ENCODE data around the gene SLC4A1. TPM values are rescaled to one million over a fixed set of nuclear protein-coding genes. Genes with fewer than 3 reads are reported as not detected.
"Not testable (repeated sequence)": the region's sequence is repeated elsewhere in the genome, so short reads cannot be mapped to it uniquely, and the experiment has no call there.

SLC4A1 gene
- total RNA-seq, 1 donor from 2014 or later, result not detected

DNA sequence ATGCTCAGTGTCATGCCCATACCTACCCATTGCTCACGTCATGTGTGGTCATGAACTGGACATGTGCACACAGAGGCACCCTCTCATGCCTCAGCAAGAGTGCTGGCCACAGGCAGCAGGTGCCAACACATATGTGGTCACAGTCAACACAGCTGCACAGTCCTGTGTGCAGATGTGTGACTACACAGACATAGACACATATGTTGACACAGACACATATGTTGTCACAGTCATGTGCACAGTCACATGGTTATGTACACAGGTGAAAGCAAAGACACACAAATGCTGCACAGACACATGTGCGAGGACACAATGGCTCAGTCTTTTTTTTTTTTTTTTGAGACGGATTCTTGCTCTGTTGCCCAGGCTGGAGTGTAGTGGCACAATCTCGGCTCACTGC is 11.3 kb downstream of the SLC4A1 start:
- DNase-seq, result no peak

DNA sequence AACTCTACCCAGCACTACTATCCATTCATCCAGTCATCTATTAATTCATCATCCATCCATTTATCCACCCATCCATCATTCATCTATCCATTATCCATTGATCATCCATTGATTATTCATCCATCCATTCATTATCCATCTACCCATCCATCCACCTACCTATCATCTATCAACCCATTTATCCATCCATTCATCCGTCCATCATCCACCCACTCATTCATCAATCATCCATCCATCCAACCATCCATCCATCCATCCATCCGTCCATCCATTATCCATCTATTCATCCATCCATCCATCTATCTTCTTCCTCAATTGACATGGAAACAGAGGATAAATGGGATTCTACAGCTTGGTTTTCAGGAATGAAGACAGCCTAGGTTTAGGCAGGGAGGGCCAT is 12.0 kb downstream of the SLC4A1 start:
- DNase-seq, result no peak

DNA sequence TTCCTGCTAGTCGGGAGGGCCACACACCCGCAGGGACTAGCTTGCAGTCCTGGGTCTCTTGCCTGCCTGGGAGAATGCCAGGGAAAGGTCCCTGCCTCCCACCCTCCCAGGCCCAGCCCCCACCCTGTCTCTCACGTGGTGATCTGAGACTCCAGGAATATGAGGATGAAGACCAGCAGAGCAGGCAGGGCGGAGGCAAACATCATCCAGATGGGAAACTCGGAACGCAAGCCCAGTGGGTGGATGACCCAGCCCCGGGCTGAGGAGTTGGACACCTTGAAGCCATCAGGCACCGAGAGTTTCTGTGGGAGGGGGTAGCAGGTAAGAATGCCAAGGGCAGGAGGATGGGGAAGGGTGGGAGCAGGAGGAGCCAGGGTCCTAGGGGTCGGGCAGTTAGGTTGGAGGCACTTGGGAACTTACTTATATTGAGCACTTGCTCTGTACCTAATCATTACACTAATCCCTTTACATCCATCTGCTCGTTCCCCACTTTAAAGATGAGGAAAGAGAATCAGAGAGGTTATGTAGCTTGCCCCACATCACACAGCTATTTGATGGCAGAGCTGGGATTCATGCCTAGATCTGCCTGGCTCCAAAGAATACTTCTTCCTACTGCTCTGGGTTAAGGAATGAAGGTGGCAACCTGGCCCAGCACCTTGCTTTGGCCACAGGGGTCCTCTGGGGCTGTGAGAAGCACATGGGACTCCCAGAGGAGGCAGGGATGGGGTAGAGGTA is 13.4 kb downstream of the SLC4A1 start:
- DNase-seq, result no peak

DNA sequence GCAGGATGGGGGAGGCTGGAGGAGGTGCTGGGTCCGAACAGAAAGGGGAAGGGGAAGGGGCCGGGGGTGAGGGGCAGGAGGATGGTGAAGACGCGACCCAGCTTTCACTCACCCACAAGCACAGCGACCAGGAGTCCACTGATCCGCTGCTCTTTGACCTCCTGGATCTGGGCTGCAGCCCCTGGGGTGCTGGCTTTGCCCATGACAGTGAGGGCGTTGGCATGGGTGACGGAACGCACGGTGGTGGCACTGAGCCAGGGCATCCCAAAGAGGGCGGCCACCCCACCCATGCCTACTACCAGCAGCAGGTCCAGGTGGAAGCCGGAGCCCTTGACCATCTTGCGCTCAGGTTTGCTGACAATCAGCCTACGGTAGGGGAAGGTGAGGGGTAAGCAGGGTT is 14.9 kb downstream of the SLC4A1 start:
- no peak for DNase-seq

DNA sequence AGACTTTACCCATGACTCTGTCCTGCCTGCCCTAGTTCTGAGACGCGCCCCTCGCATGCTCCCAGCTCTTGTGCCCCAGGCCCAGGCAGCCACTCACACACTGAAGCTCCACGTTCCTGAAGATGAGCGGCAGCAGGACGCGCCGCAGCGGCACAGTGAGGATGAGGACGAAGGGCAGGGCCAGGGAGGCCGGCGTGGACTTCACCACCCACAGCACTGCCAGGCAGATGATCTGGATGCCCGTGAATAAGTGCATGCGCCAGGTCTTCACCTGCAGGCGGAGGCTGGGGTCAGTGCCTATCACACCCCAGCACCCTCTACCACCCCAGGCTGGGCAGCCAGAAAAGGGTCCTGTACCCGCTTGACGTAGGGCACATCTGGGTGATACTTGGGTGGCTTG is 16.9 kb downstream of the SLC4A1 start:
- DNase-seq, result no peak

DNA sequence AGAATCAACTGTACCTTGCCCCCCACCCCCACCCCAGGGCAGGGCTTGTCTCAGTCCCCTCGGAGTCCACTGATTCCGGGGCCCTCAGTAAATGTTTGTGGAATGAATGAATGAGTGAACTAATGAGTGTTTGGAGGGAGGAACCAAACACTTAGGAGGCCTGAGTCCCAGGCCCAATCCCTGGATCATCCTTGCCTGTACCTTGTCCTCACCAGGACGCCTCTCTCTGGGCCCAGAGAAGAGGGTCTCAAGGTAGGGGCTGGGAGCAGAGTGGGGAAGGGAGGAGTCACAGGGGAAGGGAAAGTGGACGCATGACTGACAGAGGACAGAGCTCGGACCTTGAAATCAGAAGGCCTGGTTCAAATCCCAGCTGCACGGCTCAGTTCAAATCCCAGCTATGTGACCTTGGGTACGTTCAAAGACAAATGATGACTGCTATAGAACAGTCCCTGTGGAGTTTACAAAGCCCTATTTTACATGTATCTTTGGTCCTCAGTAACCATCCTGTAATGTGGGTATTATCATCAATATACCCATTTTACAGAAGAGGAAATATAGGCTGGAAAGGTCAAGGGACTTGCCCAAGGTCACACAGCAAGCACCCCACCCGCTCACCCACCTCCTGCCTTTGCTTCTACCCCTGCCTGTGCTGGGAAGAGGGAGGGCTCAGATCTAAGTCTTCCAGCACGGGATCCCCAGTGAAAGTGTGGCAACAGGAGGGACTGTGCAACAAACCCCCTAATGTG is 18.3 kb downstream of the SLC4A1 start:
- no peak for DNase-seq

DNA sequence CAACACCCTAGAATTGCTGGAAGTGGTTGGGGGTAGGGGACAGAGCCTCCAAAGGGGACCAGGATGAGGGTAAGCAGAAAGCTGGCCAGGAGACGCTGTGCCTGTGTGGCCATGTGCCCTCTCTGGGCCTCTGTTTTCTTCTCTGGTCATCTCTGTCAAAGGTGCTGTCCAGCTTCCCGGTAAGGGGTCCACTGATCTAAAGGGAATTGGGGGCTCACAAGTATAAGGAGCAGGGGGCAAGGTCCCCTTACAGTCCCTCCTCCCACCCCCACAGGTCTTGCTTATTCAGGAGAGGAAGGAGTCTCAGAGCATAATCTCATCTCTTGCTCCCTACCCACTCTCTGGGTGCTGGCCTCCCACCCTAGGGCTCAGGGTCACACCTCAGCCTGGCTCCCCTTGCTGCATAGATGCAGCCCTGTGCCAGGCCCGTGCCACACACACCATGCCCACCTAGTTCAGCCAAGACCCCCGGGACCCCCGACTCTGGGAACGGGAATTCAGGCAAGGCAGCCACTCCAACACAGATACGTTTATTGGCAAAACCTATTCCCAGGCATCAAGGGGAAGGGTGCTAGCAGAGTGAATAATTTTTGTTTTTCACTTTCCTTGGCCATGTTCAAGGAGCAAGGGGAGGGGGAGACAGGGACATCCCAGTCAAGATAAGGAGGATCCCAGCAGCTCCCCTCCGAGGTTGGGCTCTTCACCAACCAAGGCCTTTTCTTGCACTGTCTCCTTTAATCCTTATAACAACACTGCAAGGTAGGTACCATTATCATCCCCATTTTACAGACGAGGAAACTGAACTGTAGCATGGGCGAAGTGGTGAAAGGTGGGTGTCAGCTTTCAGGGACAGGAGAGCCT is 19.8 kb downstream of the SLC4A1 start:
- no peak for DNase-seq

DNA sequence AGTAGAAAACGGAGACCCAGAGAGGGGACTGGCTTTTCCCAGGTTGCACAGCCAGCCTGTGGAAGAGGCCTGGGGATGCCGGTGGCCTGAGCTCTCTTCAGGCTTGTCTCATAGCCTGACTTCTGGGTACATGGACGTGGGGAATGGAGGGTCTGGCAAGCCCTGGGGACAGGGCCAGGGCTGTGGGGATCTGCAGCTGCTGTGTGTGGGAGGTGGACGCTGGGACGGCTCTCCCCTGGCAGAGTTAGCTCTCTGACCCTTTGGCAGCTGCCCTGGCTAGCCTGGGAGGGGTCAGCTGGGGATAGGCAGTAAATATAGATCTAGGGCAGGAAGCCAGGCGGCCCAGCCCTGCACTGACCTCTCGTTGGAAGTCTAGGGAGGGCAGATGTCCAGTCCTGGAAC is 20.5 kb downstream of the SLC4A1 start:
- DNase-seq, result no peak

DNA sequence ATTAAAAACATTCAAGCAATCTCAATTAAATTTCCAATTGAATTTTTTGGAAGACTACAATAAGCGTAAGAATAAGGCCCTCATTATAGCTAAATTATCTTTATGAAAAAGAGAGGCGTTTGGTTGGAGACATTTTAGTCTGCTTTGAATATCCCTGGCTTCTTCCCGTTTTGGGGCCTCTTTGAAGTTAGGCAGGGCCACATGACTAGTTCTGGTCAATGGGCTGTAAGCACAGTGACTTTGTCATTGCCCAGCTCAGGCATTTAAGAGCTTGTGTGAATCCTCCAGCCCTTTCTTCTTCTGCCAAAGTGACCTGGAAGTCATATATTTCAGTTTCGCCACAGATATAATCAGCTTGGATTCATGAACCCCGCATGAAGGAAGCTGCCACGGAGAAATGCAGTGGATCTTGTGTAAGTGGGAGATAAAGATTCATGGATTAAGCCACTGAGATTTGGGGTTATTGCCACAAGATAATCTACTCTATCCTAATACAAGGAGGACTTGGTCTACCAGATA is 26.8 kb downstream of the SLC4A1 start:
- DNase-seq, result no peak

DNA sequence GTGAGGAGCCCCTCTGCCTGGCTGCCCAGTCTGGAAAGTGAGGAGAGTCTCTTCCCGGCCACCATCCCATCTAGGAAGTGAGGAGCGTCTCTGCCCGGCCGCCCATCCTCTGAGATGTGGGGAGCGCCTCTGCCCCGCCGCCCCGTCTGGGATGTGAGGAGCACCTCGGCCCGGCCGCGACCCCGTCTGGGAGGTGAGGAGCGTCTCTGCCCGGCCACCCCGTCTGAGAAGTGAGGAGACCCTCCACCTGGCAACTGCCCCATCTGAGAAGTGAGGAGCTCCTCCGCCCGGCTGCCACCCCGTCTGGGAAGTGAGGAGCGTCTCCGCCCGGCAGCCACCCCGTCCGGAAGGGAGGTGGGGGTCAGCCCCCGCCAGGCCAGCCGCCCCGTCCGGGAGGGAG is 30.0 kb downstream of the SLC4A1 start:
- DNase-seq, result not testable (repeated sequence)

DNA sequence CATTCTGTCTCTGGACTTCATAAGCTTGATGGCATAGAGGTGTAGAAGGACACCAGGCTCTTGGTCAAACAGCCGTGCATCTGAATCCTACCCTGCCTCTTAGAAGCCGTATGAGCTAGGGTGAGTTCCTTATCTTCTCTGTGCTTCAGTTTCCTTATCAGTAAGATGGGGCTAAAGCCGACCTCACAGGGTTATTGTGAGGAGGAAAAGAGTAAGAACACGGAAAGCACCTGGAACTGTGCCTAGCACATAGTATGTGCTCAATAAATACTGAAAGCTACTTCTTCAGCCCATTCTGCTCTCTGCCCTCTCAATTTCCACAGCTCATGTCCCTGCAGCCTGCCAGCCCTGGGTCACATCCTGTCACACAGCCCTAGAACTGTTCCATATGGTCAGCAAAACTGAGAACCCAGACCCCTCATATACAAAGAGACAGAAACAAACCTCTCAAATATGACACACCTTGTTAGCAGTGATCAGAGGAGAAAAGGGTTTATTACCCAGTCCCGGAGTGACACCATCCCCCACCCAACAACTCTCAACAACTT is 31.4 kb downstream of the SLC4A1 start:
- no peak for DNase-seq

DNA sequence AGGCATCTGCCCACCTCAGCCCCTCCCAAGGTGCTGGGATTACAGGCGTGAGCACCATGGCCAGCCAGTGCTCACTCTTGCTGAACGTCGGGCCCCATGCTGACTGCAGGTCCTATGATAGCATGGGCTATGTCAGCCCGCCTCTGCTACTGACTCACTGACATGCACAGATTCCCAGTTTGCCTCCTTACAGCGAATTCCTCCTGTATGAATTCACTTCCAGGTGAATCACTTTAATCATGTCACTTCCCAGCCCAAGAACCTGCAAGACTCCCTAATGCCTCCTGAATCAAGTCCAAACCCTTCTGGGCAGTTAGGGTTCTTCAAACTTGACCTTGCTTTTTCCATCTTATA is 32.4 kb downstream of the SLC4A1 start:
- peak; percentile 60 for DNase-seq

DNA sequence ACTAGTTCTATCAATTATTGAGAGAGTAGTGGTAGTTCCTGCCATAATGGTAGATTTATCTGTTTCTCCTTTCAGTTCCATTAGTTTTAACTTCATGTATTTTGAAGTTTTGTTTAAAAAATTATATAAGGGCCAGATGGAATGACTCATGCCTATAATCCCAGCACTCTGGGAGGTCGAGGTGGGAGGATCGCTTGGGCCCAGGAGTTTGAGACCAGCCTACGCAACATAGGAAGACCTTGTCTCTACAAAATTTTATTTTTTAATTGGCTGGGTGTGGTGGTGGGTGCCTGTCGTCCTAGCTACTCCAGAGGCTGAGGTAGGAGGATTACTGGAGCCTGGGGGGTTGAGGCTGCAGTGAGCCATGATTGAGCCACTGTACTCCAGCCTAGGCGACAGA is 34.4 kb downstream of the SLC4A1 start:
- DNase-seq, result no peak

DNA sequence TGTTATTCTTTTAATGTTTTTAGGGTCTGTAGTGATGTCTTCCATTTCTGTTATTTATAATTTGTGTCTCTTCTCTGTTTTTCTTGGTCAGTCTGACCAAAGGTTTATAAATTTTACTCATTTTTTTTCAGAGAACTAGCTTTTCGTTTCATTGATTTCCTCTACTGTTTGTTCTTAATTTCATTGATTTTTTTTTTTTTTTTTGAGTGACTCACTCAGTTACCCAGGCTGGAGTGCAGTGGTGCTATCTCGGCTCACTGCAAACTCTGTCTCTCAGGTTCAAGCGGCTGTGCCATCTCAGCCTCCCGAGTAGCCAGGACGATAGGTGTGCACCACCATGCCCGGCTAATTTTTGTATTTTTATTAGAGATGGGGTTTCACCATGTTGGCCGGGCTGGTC is 35.9 kb downstream of the SLC4A1 start:
- DNase-seq, result no peak

DNA sequence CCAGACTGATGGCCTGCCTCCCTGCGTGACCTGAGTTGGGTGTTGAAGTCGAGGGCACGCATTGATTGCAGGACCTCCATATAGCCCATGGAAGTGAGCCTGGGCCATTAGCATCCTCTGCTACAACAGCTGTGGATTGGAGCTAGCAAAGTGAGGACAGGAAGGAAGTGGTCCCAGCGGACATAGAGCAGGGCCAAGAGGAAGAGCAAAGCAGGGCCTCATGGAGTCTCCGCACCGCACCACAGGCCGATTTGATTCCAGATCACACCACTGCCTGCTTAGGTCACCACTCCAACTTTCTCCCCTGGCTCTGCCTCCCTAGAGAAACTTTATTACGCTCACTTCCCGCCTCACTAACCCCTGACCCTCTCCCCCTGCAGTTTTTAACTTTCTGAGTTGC is 37.8 kb downstream of the SLC4A1 start:
- no peak for DNase-seq

DNA sequence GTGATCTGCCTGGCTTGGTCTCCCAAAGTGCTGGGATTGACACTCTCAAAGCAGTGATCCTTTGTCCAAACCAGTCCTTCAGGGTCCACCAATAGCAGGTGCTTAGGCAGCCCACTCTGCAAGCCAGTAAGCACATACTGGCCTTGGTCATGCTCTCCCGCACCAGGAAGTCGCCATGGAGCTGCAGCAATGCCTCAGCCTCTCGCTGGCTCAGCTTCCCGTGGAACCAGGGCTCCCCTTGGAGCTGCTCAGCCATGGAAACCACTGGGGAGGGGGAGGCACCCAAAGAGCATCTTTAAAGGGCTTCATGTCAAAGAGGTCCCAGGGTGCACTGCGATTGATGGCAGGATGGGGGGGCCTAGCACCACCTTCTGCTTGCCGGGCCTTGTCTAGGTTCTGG is 38.8 kb downstream of the SLC4A1 start:
- no peak for DNase-seq

DNA sequence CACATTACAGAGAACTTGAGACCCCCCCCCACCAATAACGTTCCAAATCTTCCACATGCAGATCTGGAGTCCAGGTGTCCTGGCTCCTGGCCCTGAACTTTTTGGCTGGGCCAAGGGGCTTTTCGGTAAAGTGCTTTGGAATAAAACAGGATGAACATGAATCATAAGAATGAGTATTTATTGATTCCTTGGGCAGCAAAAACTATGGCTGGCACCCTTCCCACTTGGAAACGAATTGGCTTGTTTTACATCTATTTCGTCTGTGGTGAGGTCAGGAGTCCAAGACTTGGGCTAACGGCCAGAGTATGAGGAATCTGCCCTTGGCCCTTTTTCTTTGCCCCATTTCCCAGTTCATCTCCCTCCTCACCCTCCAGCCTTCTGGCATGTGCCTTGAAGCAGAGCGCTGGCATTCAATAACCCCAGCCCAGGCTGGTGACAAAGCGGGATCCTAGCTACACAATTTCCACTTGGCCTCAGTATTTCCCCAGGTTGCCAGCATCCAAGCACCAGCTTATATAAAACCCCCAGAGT is 44.3 kb downstream of the SLC4A1 start:
- peak; percentile 92 for DNase-seq

DNA sequence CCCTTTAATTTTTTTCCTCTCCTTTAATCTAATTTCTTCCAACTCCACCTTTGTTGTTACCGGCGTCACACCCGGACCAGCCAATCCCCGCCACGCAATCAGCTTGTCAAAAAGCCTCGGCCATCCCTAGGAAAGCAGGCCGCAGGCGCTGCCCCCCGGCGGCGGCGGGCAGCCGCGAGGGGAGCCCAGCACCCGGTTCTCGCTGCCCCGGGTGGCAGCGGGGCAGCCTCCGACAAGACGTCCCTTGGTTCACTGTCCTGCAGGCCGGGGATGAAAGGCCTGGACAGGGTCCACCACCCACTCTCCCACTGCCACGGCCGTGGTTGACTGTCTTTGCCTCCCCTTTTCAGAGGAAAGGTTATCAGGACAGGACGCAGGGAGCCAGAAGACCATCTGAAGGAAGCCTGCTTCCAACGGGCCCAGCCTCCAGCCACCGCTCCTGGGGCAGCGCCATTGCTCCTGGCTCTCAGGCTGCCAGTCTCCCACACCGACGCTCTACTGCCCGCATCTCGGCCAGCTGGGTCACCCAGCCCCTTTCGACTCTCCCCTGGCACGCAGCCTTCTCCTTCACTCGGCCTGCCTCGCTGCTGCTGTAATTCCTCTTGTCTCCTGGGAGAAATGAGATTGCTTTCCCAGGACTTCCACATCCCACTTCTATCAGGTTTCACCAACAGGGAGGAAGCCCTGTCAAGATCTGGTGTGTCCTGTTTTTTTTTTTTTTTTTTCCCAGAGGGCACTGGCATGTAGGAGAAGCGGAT is 45.6 kb downstream of the SLC4A1 start:
- peak; percentile 74 for DNase-seq

DNA sequence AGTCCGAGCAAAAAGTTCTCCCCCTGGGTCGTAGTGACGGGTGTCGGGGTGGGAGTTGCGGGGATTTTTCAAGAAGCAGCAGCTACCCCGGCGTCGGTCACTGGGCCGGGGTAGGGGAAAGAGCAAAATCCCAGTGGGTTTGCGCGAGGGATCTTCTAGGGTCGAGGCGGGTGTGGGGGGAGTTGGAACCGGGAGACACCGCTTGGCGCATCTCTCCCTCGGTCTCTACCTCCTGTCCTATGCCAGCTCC is 46.1 kb downstream of the SLC4A1 start:
- DNase-seq, result no peak

DNA sequence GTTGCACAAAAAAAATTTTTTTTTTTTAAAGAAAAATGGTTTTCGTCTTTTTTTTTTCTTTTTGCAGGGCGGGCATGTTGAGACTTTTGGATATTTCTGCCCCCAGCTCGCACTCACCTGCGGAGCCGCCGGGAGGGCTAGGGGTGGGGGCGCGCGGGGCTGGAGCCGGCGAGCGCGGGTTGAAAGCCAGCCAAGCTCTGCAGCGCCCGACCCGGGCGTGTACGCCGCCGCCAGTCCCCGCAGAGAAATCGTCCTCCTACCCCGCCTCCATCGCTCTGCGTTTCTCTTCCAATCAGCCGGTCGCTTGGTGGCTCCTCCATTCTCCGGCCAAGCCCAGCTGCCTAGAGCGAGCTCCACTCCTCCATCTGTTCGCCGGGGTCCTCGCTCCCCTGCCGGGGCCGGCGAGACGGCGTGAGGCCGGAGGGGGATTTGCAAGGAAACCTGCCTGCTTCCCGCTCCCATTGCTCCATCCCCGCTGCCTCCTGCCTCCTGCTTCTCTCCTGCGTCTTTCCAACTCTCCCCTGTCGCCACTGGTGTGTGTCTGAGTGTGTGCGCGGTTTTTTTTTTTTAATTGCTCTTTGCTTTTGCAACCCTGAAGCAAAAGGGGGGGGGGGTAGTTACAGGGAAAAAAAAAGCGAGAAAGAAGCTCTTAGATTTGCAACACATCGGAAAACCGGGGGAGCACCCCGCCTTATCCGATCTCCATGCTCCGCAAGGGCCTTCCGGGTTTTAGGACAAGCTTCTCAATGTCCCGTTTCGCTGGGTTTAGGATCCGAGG is 46.7 kb downstream of the SLC4A1 start:
- DNase-seq, result peak; percentile 83
